Endothelial cell (in vitro differentiated cells): ENCODE measurements around the gene GTF2F1. TPM values are rescaled to one million over a fixed set of nuclear protein-coding genes. Genes with fewer than 3 reads are reported as not detected.
A peak's percentile ranks its signal among the peaks of the same experiment; 100 is the strongest.

Experiments
- DNase-seq: peaks from one replicate; pipeline ENCODE4 v3.0.0; 2021; ENCODE audit warnings: low spot score
- H3K27ac Mint-ChIP-seq: one replicate; pipeline ENCODE4 v1.8.0; 2021; ENCODE audit warnings: mixed read lengths, inconsistent platforms; ENCODE audit not compliant: unreplicated experiment
- H3K27me3 Mint-ChIP-seq: one replicate; pipeline ENCODE4 v1.8.0; 2021; ENCODE audit warnings: mild to moderate bottlenecking, moderate library complexity, mixed read lengths, inconsistent platforms; ENCODE audit not compliant: unreplicated experiment
- H3K36me3 Mint-ChIP-seq: one replicate; pipeline ENCODE4 v1.8.0; 2021; ENCODE audit warnings: mild to moderate bottlenecking, low read depth, mixed read lengths, inconsistent platforms; ENCODE audit not compliant: unreplicated experiment
- H3K4me1 Mint-ChIP-seq: one replicate; pipeline ENCODE4 v1.8.0; 2021; ENCODE audit warnings: mild to moderate bottlenecking, mixed read lengths, inconsistent platforms; ENCODE audit not compliant: unreplicated experiment
- H3K4me3 Mint-ChIP-seq: one replicate; pipeline ENCODE4 v1.8.0; 2021; ENCODE audit warnings: mild to moderate bottlenecking, mixed read lengths, inconsistent platforms; ENCODE audit not compliant: unreplicated experiment
- H3K9me3 Mint-ChIP-seq: one replicate; pipeline ENCODE4 v1.8.0; 2021; ENCODE audit warnings: mixed read lengths, inconsistent platforms; ENCODE audit not compliant: unreplicated experiment
- total RNA-seq: library from RNA; stranded (reverse); fragmentation: NEBNext Ultra II Directional; extraction: Animal tissue kit (Norgen Biotek cat#: 25700); gene quantifications from one replicate; pipeline ENCODE4 v1.2.1, GENCODE V29; 2021; ENCODE audit not compliant: unreplicated experiment
- TF ChIP-seq, protein P1 (sequence below): fragments of 200-600 bp; sonication (generic); IDR thresholded peaks from one replicate; pipeline ENCODE4 v1.5.0; 2021; ENCODE audit warnings: antibody characterized with exemption; ENCODE audit not compliant: unreplicated experiment

The GTF2F1 gene
- total RNA-seq, 1 donor from 2014 or later: 95.5 TPM

DNA sequence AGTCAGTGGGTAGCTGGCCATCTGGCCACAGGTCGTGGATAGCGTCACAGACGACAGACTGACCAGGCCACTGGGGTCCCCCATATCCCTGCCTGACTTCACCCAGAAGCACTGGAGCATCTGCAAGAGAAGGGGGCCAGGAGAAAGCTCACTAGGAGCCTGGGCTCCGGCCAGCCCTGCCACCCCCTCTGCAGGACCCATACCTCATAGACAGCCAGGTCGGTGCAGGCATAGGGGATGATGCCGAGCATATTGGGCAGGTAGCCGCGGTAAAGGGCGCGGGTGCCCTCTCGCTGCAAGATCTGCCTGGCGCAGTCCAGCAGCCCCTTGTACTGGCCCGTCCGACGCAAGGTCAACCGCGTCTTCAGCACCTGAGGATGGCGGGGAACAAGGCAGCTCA lies 34.2 kb upstream of the GTF2F1 start:
- Mint-ChIP-seq H3K27ac (no peak overlapping the region), H3K4me1 (peaks cover 11% of the 10 kb centered on the region), H3K9me3 (peaks cover 6% of the 10 kb centered on the region), H3K27me3 (peaks cover 20% of the 10 kb centered on the region), H3K4me3 (no peak overlapping the region), H3K36me3 (peaks cover 14% of the 10 kb centered on the region)
- DNase-seq: no peak
- TF ChIP-seq, protein P1, sequence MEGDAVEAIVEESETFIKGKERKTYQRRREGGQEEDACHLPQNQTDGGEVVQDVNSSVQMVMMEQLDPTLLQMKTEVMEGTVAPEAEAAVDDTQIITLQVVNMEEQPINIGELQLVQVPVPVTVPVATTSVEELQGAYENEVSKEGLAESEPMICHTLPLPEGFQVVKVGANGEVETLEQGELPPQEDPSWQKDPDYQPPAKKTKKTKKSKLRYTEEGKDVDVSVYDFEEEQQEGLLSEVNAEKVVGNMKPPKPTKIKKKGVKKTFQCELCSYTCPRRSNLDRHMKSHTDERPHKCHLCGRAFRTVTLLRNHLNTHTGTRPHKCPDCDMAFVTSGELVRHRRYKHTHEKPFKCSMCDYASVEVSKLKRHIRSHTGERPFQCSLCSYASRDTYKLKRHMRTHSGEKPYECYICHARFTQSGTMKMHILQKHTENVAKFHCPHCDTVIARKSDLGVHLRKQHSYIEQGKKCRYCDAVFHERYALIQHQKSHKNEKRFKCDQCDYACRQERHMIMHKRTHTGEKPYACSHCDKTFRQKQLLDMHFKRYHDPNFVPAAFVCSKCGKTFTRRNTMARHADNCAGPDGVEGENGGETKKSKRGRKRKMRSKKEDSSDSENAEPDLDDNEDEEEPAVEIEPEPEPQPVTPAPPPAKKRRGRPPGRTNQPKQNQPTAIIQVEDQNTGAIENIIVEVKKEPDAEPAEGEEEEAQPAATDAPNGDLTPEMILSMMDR: no peak

DNA sequence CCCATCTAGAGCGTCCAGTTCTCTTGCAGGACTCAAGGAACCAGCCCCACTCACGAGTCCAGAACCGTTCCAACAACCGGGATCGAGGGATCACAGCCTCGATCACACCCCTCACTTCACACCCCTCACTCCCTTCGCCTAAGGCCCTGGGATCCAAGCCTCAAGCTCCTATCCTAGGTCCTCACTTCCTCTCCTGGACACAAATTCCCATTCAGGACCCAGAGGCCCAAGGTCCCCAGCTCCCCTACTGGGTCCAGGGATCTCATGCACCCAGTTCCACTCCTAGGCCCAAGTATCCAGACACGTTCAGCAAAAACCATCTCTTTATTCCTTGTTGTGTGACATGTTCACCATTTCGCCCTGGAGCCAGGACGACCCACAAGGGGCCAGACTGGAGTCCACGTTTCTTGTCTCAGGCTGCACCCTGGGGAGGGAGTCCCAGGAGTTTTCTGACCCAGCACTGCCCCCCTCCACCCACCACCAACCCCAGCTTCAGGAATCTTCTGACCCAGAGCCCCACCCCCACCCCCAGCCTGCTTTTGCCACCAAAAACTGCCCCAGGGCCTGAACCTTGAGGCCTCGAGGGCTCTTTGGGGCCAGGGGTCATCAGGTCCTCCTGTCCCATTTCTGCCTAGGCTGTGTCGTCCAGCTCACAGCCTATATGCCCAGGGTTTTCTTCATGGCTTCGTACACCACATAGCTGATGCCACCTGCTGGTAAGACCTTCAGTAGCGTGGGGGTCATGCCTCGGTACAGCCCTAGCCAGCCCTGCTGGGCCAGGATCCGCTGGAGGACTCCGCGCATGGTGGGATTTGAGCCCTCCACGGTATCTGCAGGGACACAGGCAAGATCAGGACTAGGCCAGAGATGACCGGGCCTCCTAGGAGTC lies 33.0 kb upstream of the GTF2F1 start:
- TF ChIP-seq, protein P1: no peak
- no peak for DNase-seq
- Mint-ChIP-seq H3K4me3 (no peak overlapping the region), H3K27me3 (peaks cover 17% of the 10 kb centered on the region), H3K4me1 (peaks cover 15% of the 10 kb centered on the region), H3K36me3 (peaks cover 16% of the 10 kb centered on the region), H3K9me3 (peaks cover 6% of the 10 kb centered on the region), H3K27ac (peak overlapping the region; percentile 75)

DNA sequence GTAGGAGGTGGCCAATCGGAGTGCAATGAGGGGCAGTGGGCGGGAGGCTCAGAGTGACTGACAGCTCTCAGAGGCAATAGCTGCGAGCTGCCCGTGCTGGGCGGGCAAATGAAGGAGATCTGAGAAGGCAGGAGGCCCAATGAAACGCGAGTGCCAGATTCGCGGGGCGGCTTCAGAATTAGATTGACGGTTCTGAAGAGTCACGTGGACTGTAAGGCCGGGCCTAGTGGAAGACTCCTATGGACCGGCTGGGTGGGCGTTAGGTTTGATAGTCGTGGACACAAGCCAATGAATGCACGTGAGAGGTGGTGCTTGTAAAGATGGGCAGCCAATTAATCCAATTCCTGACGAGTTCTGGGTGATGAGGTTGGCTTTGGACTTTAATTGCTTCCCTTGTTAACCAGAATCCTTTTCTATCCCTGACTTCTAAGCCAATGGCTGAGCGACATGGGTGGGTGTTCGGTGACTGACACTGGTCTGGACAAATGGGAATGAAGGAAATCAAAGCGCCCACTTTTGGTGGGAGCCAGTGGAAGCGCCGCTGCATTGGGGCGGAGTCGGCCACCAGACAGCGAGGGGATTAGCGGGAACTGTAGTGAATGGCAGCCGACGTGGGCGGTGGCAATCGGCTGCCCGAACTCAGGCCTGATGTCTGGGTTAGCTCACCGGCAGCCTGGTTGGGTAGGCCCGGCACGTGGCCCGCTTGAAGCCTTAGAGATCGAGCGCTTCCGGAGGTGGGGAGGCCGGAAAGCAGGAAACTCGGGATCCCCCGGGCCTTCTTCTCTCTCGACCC lies 32.2 kb upstream of the GTF2F1 start:
- Mint-ChIP-seq H3K4me3 (peak overlapping the region; percentile 90), H3K27ac (peak overlapping the region; percentile 80), H3K9me3 (peaks cover 6% of the 10 kb centered on the region), H3K27me3 (peaks cover 18% of the 10 kb centered on the region), H3K36me3 (peaks cover 21% of the 10 kb centered on the region), H3K4me1 (peaks cover 15% of the 10 kb centered on the region)
- peak; percentile 98 for DNase-seq
- TF ChIP-seq, protein P1: no peak

DNA sequence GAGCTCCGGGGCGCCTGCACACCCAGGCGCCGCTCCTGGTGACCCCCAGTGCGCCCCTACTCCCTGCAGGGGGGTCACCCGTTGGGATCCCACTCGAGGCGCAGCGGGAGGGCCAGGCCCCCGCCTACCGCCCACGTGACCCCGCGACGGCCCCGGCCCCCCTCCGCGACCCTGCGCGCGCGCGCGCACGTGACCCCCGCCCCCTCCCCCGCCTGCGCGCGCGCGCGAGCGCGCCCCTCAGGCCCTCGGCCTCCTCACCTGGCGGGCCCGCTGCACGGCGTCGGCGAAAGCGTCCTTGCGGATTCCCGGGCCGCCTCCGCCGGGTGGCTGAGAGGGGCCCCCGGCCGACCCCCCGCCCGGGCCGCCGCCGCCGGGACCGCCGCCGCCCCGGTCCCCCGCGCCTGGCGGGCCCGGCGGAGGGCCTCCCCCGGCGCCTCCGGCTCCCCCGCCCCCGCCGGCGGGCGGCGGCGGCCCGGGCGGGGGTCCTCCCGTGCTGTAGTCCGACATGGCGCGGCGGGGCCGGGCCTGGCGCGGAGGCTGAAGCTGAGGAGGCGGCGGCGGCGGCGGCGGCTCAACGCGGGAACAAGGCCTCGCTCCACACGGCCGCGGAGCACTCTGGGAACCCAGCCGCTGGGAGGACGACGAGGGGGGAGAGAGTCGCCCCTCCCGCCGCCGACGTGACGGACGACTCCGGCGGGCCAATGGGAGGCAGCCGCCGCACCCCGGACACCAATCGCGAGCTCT lies 31.4 kb upstream of the GTF2F1 start, which contains the start of gene KHSRP:
TSS of gene KHSRP (minus strand) at position 617 of the 744 bp plus-strand sequence. CDS start at position 507, 110 bp downstream.
- peaks cover 6% of the 10 kb centered on the region for H3K9me3 Mint-ChIP-seq
- peaks cover 15% of the 10 kb centered on the region for H3K4me1 Mint-ChIP-seq
- H3K27me3 Mint-ChIP-seq: peaks cover 18% of the 10 kb centered on the region
- TF ChIP-seq, protein P1: no peak
- H3K36me3 Mint-ChIP-seq: peaks cover 26% of the 10 kb centered on the region
- peak within 1 kb of the TSS; percentile 80 for H3K27ac Mint-ChIP-seq
- peak; percentile 31 for DNase-seq
- H3K4me3 Mint-ChIP-seq: peak within 1 kb of the TSS; percentile 96
